ENCODE results near the gene LIN54. TPM values are rescaled to one million over a fixed set of nuclear protein-coding genes. Genes with fewer than 3 reads are reported as not detected.

LIN54 gene
- total and polyA plus RNA-seq, 2 of the 4 experiments (the other 2 are of a cell fraction), result 5.3 to 26.9 TPM

DNA sequence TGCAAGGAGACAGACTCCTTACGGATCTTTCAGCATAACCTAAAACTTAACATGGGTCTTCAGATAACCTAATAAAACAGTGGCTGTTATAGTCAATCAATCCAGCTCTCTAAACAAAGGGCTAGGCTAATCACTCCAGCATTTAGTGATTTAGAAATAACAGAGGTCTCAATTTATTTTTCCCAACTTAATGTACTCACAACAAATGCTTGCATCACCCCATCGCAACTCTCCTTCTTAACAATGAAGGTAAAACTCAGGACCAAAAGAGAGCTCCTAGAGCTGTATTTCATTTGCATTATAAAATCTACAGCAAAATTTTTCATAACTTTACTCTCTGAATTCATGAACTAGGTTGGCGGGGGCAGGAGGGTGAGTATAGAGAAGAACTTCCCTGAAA is 1.1 kb downstream of the LIN54 start:
- H4K91ac ChIP-seq (ENCODE audit: insufficient read depth, low read depth, low read length), result peak overlapping the region; percentile 8; the same call in 1 of the 2 replicates
- no CpG with 5 or more reads among the region's 3 CpGs for WGBS, 2 experiments (ENCODE audit: extremely low coverage in 2 of 2, insufficient read length in 1 of 2)
- intact Hi-C loops (cut with micrococcal nuclease) (no loop called here), in situ Hi-C loops (cut with MboI; ENCODE audit: low sequenced_read_pairs) (no loop called here), dilution Hi-C loops (cut with HindIII; ENCODE audit: low sequenced_read_pairs, unreplicated experiment) (no loop called here)
- ChIA-PET POLR2A (ENCODE audit: unreplicated experiment) (no interaction called here), CTCF (no interaction called here)
- H3K9me3 ChIP-seq (ENCODE audit: control insufficient read depth, insufficient read depth, low read length), result no peaks in the 10 kb centered on the region
- H3K18ac ChIP-seq (ENCODE audit: low read depth, low read length), result 0 out of 2 replicates have a peak overlapping the region, but pooled peaks have one; percentile 12
- H3K56ac ChIP-seq (ENCODE audit: extremely low read depth, insufficient read depth, low read length), result peak overlapping the region; percentile 33
- H3K27ac ChIP-seq (ENCODE audit: insufficient read depth, low read length), result no peak overlapping the region; the same call in 1 of the 2 replicates
- H3K4me2 ChIP-seq (ENCODE audit: low read depth, low read length), result peak overlapping the region; percentile 92
- H3K14ac ChIP-seq (replicated peaks; ENCODE audit: low read depth, low read length), result peak overlapping the region; percentile 84
- no peak overlapping the region for H2AK5ac ChIP-seq (ENCODE audit: low read depth, low read length)
- H2AK9ac ChIP-seq (replicated peaks; ENCODE audit: low read depth, low read length, poor library complexity), result no peak overlapping the region
- H3K4me1 ChIP-seq (ENCODE audit: control insufficient read depth, insufficient read depth, low read length), result no peaks in the 10 kb centered on the region; the same call in 1 of the 2 replicates
- H2AFZ ChIP-seq (replicated peaks; ENCODE audit: low read length, poor library complexity), result no peak overlapping the region
- H2BK120ac ChIP-seq (ENCODE audit: low read depth, low read length), result no peak overlapping the region
- no peak for TF ChIP-seq RCOR1 (IDR thresholded peaks at IDR 0.05; ENCODE audit: insufficient replicate concordance, low read length)
- TF ChIP-seq, protein P1, sequence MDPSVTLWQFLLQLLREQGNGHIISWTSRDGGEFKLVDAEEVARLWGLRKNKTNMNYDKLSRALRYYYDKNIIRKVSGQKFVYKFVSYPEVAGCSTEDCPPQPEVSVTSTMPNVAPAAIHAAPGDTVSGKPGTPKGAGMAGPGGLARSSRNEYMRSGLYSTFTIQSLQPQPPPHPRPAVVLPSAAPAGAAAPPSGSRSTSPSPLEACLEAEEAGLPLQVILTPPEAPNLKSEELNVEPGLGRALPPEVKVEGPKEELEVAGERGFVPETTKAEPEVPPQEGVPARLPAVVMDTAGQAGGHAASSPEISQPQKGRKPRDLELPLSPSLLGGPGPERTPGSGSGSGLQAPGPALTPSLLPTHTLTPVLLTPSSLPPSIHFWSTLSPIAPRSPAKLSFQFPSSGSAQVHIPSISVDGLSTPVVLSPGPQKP (IDR thresholded peaks at IDR 0.05; ENCODE audit: borderline replicate concordance, low read depth, low read length), result no peak
- TF ChIP-seq CEBPB (IDR thresholded peaks at IDR 0.05; ENCODE audit: low read depth, low read length), result peak; percentile 47; the same call in 1 of the 2 replicates
- TF ChIP-seq, protein P2, sequence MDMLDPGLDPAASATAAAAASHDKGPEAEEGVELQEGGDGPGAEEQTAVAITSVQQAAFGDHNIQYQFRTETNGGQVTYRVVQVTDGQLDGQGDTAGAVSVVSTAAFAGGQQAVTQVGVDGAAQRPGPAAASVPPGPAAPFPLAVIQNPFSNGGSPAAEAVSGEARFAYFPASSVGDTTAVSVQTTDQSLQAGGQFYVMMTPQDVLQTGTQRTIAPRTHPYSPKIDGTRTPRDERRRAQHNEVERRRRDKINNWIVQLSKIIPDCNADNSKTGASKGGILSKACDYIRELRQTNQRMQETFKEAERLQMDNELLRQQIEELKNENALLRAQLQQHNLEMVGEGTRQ (IDR thresholded peaks at IDR 0.05; ENCODE audit: low read depth, low read length), result no peak
- no peak for TF ChIP-seq SMC3 (IDR thresholded peaks at IDR 0.05; ENCODE audit: low read depth, low read length)
- H2BK20ac ChIP-seq (ENCODE audit: low read depth, low read length), result no peak overlapping the region
- H3K36me3 ChIP-seq (ENCODE audit: control insufficient read depth, insufficient read depth, low read length), result no peaks in the 10 kb centered on the region
- H3K4ac ChIP-seq (ENCODE audit: low read depth, low read length), result no peak overlapping the region
- H4K20me1 ChIP-seq (ENCODE audit: insufficient read depth, low read length), result no peaks in the 10 kb centered on the region
- peak overlapping the region; percentile 78 for H2BK5ac ChIP-seq (ENCODE audit: low read depth, low read length, poor library complexity, severe bottlenecking)
- peak overlapping the region; percentile 91; the same call in 1 of the 2 replicates for H3K23ac ChIP-seq (ENCODE audit: low read depth, low read length)
- H4K5ac ChIP-seq (ENCODE audit: low read depth, low read length), result no peak overlapping the region
- peaks cover 9 to 30% of the 10 kb centered on the region in 2 experiments for H3K79me1 ChIP-seq (ENCODE audit: low read depth in 1 of 2, low read length in 2 of 2)
- BruUV-seq (replicated peaks), result TSS peak; percentile 26
- DNase-seq, result peak; percentile 16
- H3K27me3 ChIP-seq (ENCODE audit: control insufficient read depth, insufficient read depth, low read length), result no peaks in the 10 kb centered on the region
- ATAC-seq (ENCODE audit: low read depth), result no peak
- H3K9me1 ChIP-seq (ENCODE audit: insufficient read depth, low read length), result peaks cover 1% of the 10 kb centered on the region
- peak overlapping the region; percentile 84 for H3K4me3 ChIP-seq (ENCODE audit: insufficient read depth, low read depth, low read length)
- peak overlapping the region in 1 of 2 experiments; percentile 8; a peak in 1 of 4 replicates for H4K8ac ChIP-seq (ENCODE audit: low read depth in 2 of 2, low read length in 2 of 2)
- H3K9ac ChIP-seq (ENCODE audit: low read depth, low read length), result peak overlapping the region; percentile 99; the same call in 1 of the 2 replicates
- H2BK15ac ChIP-seq (ENCODE audit: low read depth, low read length), result 0 out of 3 replicates have a peak overlapping the region, but pooled peaks have one; percentile 1

Data from IMR-90 (cell line).